Brain microvascular endothelial cell (primary cell): ENCODE results near the gene PALLD.

Experiments used
- DNase-seq: peaks from one replicate; pipeline ENCODE4 v3.0.0-alpha.2; 2020
- H3K27ac ChIP-seq: fragments of 250-450 bp; sonication (Bioruptor Pico); 2 replicates; pipeline ENCODE4 v1.5.1; 2020; ENCODE audit warnings: mild to moderate bottlenecking, moderate library complexity
- H3K27me3 ChIP-seq: fragments of 250-450 bp; sonication (Bioruptor Pico); replicated peaks from 2 replicates; pipeline ENCODE4 v1.5.1; 2020; ENCODE audit warnings: mild to moderate bottlenecking
- H3K36me3 ChIP-seq: fragments of 250-450 bp; sonication (Bioruptor Pico); replicated peaks from 2 replicates; pipeline ENCODE4 v1.5.1; 2020; ENCODE audit warnings: mild to moderate bottlenecking
- H3K4me3 ChIP-seq: 2 replicates; pipeline ENCODE4 v1.5.1; 2011; ENCODE audit warnings: low read depth, mild to moderate bottlenecking, control low read depth, low read length, moderate library complexity
- CTCF ChIP-seq: IDR thresholded peaks from 2 replicates; pipeline ENCODE4 v1.5.1; 2011; ENCODE audit warnings: low read depth, mild to moderate bottlenecking, moderate library complexity, low read length, control low read depth, inconsistent platforms; ENCODE audit errors: missing control alignments
- in situ Hi-C: cut with HindIII; loops from 2 replicates; pipeline ENCODE4 v1.10.0; 2017; ENCODE audit warnings: low sequenced_read_pairs, low pct_ligation_motif_present

Gene PALLD

GRCh38 chr4:168618577-168619265 lies 121.9 kb downstream of the PALLD start:
- no peaks in the 10 kb centered on the region for H3K27me3 ChIP-seq
- H3K4me3 ChIP-seq, result no peak overlapping the region
- no peaks in the 10 kb centered on the region for H3K36me3 ChIP-seq
- in situ Hi-C loops, result no loop called here
- DNase-seq, result peak; percentile 93
- TF ChIP-seq CTCF, result no peak
- H3K27ac ChIP-seq, result peak overlapping the region; percentile 44

GRCh38 chr4:168619266-168619631 lies 122.4 kb downstream of the PALLD start:
- peak overlapping the region; percentile 44 for H3K27ac ChIP-seq
- in situ Hi-C loops, result no loop called here
- H3K4me3 ChIP-seq, result no peak overlapping the region

GRCh38 chr4:168621806-168622589 lies 125.1 kb downstream of the PALLD start:
- DNase-seq, result peak; percentile 81
- Histone ChIP-seq H3K27ac (peak overlapping the region; percentile 67), H3K4me3 (no peak overlapping the region), H3K27me3 (no peaks in the 10 kb centered on the region), H3K36me3 (no peaks in the 10 kb centered on the region)
- in situ Hi-C loops, result no loop called here
- TF ChIP-seq CTCF, result no peak

More at GRCh38 chr4:168619266-168619631, 122.4 kb downstream of the PALLD start:
- Histone ChIP-seq H3K27me3 (no peaks in the 10 kb centered on the region), H3K36me3 (no peaks in the 10 kb centered on the region)
- DNase-seq, result no peak
- TF ChIP-seq CTCF, result no peak

- in situ Hi-C loops, result no loop called here
- no peaks in the 10 kb centered on the region for H3K36me3 ChIP-seq
- H3K4me3 ChIP-seq, result no peak overlapping the region
- DNase-seq, result no peak
- peak overlapping the region; percentile 67 for H3K27ac ChIP-seq
- H3K27me3 ChIP-seq, result no peaks in the 10 kb centered on the region
- no peak for TF ChIP-seq CTCF
Measured at GRCh38 chr4:168622600-168622999, 125.7 kb downstream of the PALLD start.

- no peaks in the 10 kb centered on the region for H3K36me3 ChIP-seq
- DNase-seq, result no peak
- TF ChIP-seq CTCF, result no peak
- no peak overlapping the region for H3K4me3 ChIP-seq
- peak overlapping the region; percentile 67 for H3K27ac ChIP-seq
- in situ Hi-C loops, result no loop called here
- no peaks in the 10 kb centered on the region for H3K27me3 ChIP-seq
Measured at GRCh38 chr4:168623011-168623410, 126.2 kb downstream of the PALLD start.
